GM21723 (cell line): ENCODE data around the gene REN.
A peak's percentile ranks its signal among the peaks of the same experiment; 100 is the strongest.

Source experiments
- ATAC-seq: cut with Tn5 transposase; IDR thresholded peaks from one replicate; pipeline ENCODE4 v1.9.1; 2021; ENCODE audit warnings: mild to moderate bottlenecking, moderate library complexity; ENCODE audit not compliant: unreplicated experiment

Gene REN

GRCh38 chr1:204166219-204166618 is at the start of gene REN:
Gene REN (minus strand): TSS chr1:204166337. CDS start chr1:204166293, 44 bp downstream.
- no peak for ATAC-seq

GRCh38 chr1:204213668-204214662 is 47.8 kb upstream of the REN start, which contains the start of gene GOLT1A:
Gene GOLT1A (minus strand): TSS chr1:204213988. CDS start chr1:204213906, 82 bp downstream.
- ATAC-seq = peak; percentile 74

GRCh38 chr1:204212715-204213114 is 46.6 kb upstream of the REN start:
- ATAC-seq = no peak

- ATAC-seq = no peak
Observed at GRCh38 chr1:204211046-204211445, 44.9 kb upstream of the REN start.

GRCh38 chr1:204207136-204207616 is 41.0 kb upstream of the REN start:
- ATAC-seq = no peak

- no peak for ATAC-seq
Observed at GRCh38 chr1:204206121-204206520, 40.0 kb upstream of the REN start.

- ATAC-seq = no peak
Observed at GRCh38 chr1:204205486-204205885, 39.3 kb upstream of the REN start.

GRCh38 chr1:204204944-204205343 is 38.8 kb upstream of the REN start:
- no peak for ATAC-seq

GRCh38 chr1:204203206-204203767 is 37.1 kb upstream of the REN start:
- no peak for ATAC-seq

GRCh38 chr1:204202481-204202880 is 36.3 kb upstream of the REN start:
- no peak for ATAC-seq

- no peak for ATAC-seq
Observed at GRCh38 chr1:204201348-204202040, 35.4 kb upstream of the REN start.

- no peak for ATAC-seq
Observed at GRCh38 chr1:204199579-204199978, 33.4 kb upstream of the REN start.

- no peak for ATAC-seq
Observed at GRCh38 chr1:204198348-204199340, 32.5 kb upstream of the REN start.

- ATAC-seq = no peak
Observed at GRCh38 chr1:204197068-204197467, 30.9 kb upstream of the REN start.

GRCh38 chr1:204196068-204196795 is 30.1 kb upstream of the REN start, which contains the start of gene KISS1:
Gene KISS1 (minus strand): TSS chr1:204196491. CDS start chr1:204192876, 3,615 bp downstream.
- no peak for ATAC-seq

- ATAC-seq = no peak
Observed at GRCh38 chr1:204194771-204195170, 28.6 kb upstream of the REN start.

GRCh38 chr1:204194080-204194479 is 27.9 kb upstream of the REN start:
- no peak for ATAC-seq

- ATAC-seq = no peak
Observed at GRCh38 chr1:204192589-204193352, 26.6 kb upstream of the REN start.

- ATAC-seq = no peak
Observed at GRCh38 chr1:204192046-204192445, 25.9 kb upstream of the REN start.
